ENCODE results near the gene PRKCZ. TPM values are rescaled to one million over a fixed set of nuclear protein-coding genes. Genes with fewer than 3 reads are reported as not detected.

PRKCZ gene
- total RNA-seq, 2 experiments from 2014 or later, result 17.8 to 19.0 TPM

GRCh38 chr1:2185880-2186855 is 136.0 kb downstream of the PRKCZ start:
- Histone ChIP-seq H3K4me1 (ENCODE audit: insufficient read depth, low read length) (peaks cover 15% of the 10 kb centered on the region), H3K27me3 (ENCODE audit: control insufficient read depth in 1 of 2, insufficient read depth in 2 of 2, low read length in 2 of 2) (no peaks in the 10 kb centered on the region), H3K36me3 (ENCODE audit: insufficient read depth, low read length) (peaks cover 10% of the 10 kb centered on the region), H3K27ac (ENCODE audit: low read depth in 1 of 2, low read length in 2 of 2) (no peak overlapping the region), H3K9me3 (ENCODE audit: control insufficient read depth in 1 of 2, insufficient read depth in 1 of 2, low read length in 2 of 2) (peaks cover 0 to 5% of the 10 kb centered on the region in 2 experiments), H3K4me3 (ENCODE audit: low read length) (no peak overlapping the region)
- TF ChIP-seq, protein P1, sequence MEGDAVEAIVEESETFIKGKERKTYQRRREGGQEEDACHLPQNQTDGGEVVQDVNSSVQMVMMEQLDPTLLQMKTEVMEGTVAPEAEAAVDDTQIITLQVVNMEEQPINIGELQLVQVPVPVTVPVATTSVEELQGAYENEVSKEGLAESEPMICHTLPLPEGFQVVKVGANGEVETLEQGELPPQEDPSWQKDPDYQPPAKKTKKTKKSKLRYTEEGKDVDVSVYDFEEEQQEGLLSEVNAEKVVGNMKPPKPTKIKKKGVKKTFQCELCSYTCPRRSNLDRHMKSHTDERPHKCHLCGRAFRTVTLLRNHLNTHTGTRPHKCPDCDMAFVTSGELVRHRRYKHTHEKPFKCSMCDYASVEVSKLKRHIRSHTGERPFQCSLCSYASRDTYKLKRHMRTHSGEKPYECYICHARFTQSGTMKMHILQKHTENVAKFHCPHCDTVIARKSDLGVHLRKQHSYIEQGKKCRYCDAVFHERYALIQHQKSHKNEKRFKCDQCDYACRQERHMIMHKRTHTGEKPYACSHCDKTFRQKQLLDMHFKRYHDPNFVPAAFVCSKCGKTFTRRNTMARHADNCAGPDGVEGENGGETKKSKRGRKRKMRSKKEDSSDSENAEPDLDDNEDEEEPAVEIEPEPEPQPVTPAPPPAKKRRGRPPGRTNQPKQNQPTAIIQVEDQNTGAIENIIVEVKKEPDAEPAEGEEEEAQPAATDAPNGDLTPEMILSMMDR (IDR thresholded peaks at IDR 0.05), result no peak
- Mint-ChIP-seq H3K27me3 (no peaks in the 10 kb centered on the region), H3K4me3 (no peak overlapping the region), H3K4me1 (ENCODE audit: low read depth) (no peaks in the 10 kb centered on the region), H3K36me3 (ENCODE audit: low read depth) (peaks cover 6% of the 10 kb centered on the region), H3K27ac (peak overlapping the region; percentile 51), H3K9me3 (no peaks in the 10 kb centered on the region)
- POLR2A ChIA-PET, result no interaction called here
- intact Hi-C loops (cut with DNase I, micrococcal nuclease), result no loop called here
- ATAC-seq (ENCODE audit: poor library complexity), result no peak
- DNase-seq, result no peak
- CTCF ChIA-PET, result no interaction called here

DNA sequence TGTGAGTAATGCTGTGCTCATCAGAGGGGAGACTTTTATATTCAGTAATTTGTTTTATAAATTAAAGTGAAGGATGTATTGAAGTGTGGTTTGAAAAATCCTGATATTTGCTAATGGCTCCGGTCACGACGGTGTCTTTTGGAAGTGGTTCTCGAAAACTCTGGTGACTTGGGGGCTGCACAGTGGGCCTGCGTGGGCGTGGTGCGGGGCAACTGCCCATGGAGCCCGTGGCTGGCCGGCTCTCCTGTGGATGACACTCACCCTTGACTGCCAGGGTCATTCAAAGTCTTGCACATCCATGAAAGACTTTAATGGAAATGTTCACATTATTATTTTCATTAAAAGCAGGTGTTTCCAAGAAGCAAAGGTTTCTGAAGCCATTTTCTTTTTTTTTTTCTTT is 136.7 kb downstream of the PRKCZ start:
- peak overlapping the region; percentile 51 for H3K27ac Mint-ChIP-seq
- peaks cover 6% of the 10 kb centered on the region for H3K36me3 Mint-ChIP-seq (ENCODE audit: low read depth)
- TF ChIP-seq, protein P1 (IDR thresholded peaks at IDR 0.05), result no peak
- H3K4me1 Mint-ChIP-seq (ENCODE audit: low read depth), result no peaks in the 10 kb centered on the region
- no peak overlapping the region for H3K4me3 Mint-ChIP-seq
- Histone ChIP-seq H3K36me3 (ENCODE audit: insufficient read depth, low read length) (peaks cover 10% of the 10 kb centered on the region), H3K4me3 (ENCODE audit: low read length) (no peak overlapping the region), H3K4me1 (ENCODE audit: insufficient read depth, low read length) (peaks cover 18% of the 10 kb centered on the region), H3K27ac (ENCODE audit: low read depth in 1 of 2, low read length in 2 of 2) (no peak overlapping the region), H3K9me3 (ENCODE audit: control insufficient read depth in 1 of 2, insufficient read depth in 1 of 2, low read length in 2 of 2) (peaks cover 0 to 5% of the 10 kb centered on the region in 2 experiments), H3K27me3 (ENCODE audit: control insufficient read depth in 1 of 2, insufficient read depth in 2 of 2, low read length in 2 of 2) (no peaks in the 10 kb centered on the region)
- no peaks in the 10 kb centered on the region for H3K27me3 Mint-ChIP-seq
- H3K9me3 Mint-ChIP-seq, result no peaks in the 10 kb centered on the region
- no peak for ATAC-seq (ENCODE audit: poor library complexity)
- no peak for DNase-seq
- POLR2A ChIA-PET, result no interaction called here
- CTCF ChIA-PET, result no interaction called here
- intact Hi-C loops (cut with DNase I, micrococcal nuclease), result no loop called here

DNA sequence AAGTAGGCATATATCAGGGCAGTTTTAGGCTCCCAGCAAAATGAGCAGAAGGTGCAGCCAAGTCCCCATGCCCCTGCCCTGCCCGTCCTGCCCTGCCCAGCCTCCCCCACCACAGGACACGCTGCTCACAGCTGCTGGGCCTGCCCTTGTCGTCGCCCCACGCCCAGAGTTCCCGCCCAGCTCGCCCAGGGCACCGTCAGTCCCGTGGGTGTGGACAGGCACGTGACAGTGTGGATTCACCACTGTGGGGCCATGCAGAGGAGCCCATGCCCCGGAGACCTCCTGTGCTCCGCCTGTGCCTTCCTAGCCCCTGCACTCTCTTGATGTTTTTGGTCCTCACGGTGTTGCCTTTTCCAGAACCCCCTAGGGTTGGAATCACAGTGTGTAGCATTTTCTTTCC is 137.4 kb downstream of the PRKCZ start:
- H3K4me1 ChIP-seq (ENCODE audit: insufficient read depth, low read length), result peaks cover 25% of the 10 kb centered on the region
- H3K4me1 Mint-ChIP-seq (ENCODE audit: low read depth), result no peaks in the 10 kb centered on the region
- ATAC-seq (ENCODE audit: poor library complexity), result no peak
- TF ChIP-seq, protein P1 (IDR thresholded peaks at IDR 0.05), result no peak
- ChIA-PET CTCF (no interaction called here), POLR2A (no interaction called here)
- H3K4me3 Mint-ChIP-seq, result no peak overlapping the region
- H3K27me3 Mint-ChIP-seq, result no peaks in the 10 kb centered on the region
- no peak overlapping the region for H3K27ac Mint-ChIP-seq
- peaks cover 6% of the 10 kb centered on the region for H3K36me3 Mint-ChIP-seq (ENCODE audit: low read depth)
- peaks cover 10% of the 10 kb centered on the region for H3K36me3 ChIP-seq (ENCODE audit: insufficient read depth, low read length)
- H3K9me3 Mint-ChIP-seq, result no peaks in the 10 kb centered on the region
- DNase-seq, result no peak
- intact Hi-C loops (cut with DNase I, micrococcal nuclease), result no loop called here
- H3K9me3 ChIP-seq (ENCODE audit: control insufficient read depth in 1 of 2, insufficient read depth in 1 of 2, low read length in 2 of 2), result peaks cover 0 to 5% of the 10 kb centered on the region in 2 experiments
- no peaks in the 10 kb centered on the region for H3K27me3 ChIP-seq (ENCODE audit: control insufficient read depth in 1 of 2, insufficient read depth in 2 of 2, low read length in 2 of 2)
- H3K4me3 ChIP-seq (ENCODE audit: low read length), result no peak overlapping the region
- no peak overlapping the region for H3K27ac ChIP-seq (ENCODE audit: low read depth in 1 of 2, low read length in 2 of 2)
